ENCODE results near the gene LRRC49.
"Not testable (repeated sequence)": the region's sequence is repeated elsewhere in the genome, so short reads cannot be mapped to it uniquely, and the experiment has no call there.

Gene LRRC49

DNA sequence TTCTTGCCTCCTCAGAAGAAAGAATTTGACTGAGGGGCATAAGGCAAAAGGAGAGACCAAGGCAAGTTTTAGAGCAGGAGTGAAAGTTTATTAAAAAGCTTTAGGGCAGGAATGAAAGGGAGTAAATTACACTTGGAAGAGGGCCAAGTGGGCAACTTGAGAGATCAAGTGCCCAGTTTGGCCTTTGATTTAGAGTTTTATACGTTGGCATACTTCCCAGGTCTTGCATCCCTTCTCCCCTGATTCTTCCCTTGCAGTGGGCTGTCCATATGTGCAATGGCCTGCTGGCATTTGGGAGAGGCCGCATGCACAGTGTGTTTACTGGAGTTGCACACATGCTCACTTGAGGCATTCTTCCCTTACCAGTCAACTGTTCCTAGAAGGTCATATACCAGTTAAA is 50.7 kb downstream of the LRRC49 start:
- not testable (repeated sequence) for H3K4ac ChIP-seq (ENCODE audit: low read depth, low read length); H3K79me1 ChIP-seq (ENCODE audit: low read length); H3K4me3 ChIP-seq (ENCODE audit: low read depth, low read length); H3K36me3 ChIP-seq (ENCODE audit: control insufficient read depth in 1 of 2, insufficient read depth in 2 of 2, low read length in 2 of 2); H2BK12ac ChIP-seq (ENCODE audit: low read length); H4K91ac ChIP-seq (ENCODE audit: low read depth, low read length); DNase-seq; H3K14ac ChIP-seq (ENCODE audit: low read length); H2AFZ ChIP-seq (ENCODE audit: insufficient read depth, low read length, poor library complexity); H3K27ac ChIP-seq (ENCODE audit: low read depth, low read length); H4K12ac ChIP-seq (ENCODE audit: low read depth, low read length); H2BK5ac ChIP-seq (ENCODE audit: low read depth, low read length, poor library complexity); H3K4me1 ChIP-seq (ENCODE audit: control insufficient read depth in 1 of 2, insufficient read depth in 2 of 2, low read length in 2 of 2); H2AK5ac ChIP-seq (ENCODE audit: low read length); H3K27me3 ChIP-seq (ENCODE audit: insufficient read depth, low read length); H3K23ac ChIP-seq (ENCODE audit: low read length); H3K4me2 ChIP-seq (ENCODE audit: low read length); H3K9ac ChIP-seq (ENCODE audit: low read length); H3K9me3 ChIP-seq (ENCODE audit: insufficient read depth, low read depth, low read length); H2BK120ac ChIP-seq (ENCODE audit: insufficient read depth, low read length, poor library complexity); H4K8ac ChIP-seq (ENCODE audit: low read depth, low read length); H3K18ac ChIP-seq (ENCODE audit: low read length); H3K79me2 ChIP-seq (ENCODE audit: control insufficient read depth, insufficient read depth, low read length, poor library complexity)
- WGBS (ENCODE audit: extremely low coverage, insufficient coverage, insufficient read length), result no CpG with 5 or more reads among the region's 2 CpGs

DNA sequence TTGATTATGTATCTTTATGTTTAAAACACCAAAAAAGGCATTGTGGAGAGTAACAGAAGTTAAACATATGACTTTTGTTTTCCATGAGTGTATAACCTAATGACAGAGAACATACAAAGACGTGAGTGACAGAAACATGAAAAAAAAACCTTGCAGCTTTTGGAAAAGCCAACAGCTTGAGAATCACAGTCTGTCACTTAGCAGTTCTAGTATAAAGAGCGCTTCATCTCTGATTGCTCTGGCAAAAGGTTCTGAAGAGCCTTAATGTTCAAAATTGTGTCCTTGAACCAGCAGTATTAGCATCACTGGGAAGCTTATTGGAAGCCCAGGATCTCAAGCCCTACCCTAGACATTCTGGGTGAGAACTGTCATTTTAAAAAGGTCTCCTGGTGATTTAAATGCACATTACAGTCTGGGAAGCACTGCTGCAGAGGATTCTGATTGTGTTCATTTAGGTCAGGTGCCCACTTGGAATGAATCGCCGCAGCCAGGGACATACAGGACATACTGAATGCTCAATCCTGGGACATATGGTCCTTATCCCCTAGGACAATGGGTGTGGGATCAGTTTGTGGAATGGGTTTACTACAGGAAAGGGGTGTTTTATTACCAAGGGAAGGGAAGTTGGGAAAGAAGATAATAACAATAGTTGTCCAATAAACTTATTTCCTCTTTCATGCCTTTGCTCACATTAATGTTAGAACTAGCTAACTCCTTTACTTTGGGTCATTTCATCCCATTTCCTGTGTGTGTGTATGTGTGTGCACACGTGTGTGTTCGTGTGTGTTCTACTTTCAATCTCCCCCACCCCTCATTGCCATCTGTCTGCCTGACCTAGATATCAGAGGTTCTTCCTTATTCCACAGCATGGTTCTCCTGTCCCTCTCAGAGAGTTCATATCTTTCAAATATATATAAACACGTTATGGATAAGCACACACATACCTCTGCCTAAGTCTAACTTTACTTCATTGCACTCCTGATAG is 55.0 kb downstream of the LRRC49 start:
- H3K79me2 ChIP-seq (ENCODE audit: control insufficient read depth, insufficient read depth, low read length, poor library complexity), result no peaks in the 10 kb centered on the region
- no peaks in the 10 kb centered on the region for H3K27me3 ChIP-seq (ENCODE audit: insufficient read depth, low read length)
- no peak overlapping the region for H4K8ac ChIP-seq (ENCODE audit: low read depth, low read length)
- H3K79me1 ChIP-seq (ENCODE audit: low read length), result no peaks in the 10 kb centered on the region
- no peaks in the 10 kb centered on the region for H3K4me1 ChIP-seq (ENCODE audit: control insufficient read depth in 1 of 2, insufficient read depth in 2 of 2, low read length in 2 of 2)
- H3K9ac ChIP-seq (ENCODE audit: low read length), result no peak overlapping the region
- H2AFZ ChIP-seq (ENCODE audit: insufficient read depth, low read length, poor library complexity), result no peak overlapping the region
- no peak overlapping the region for H2BK5ac ChIP-seq (ENCODE audit: low read depth, low read length, poor library complexity)
- no peak overlapping the region for H2AK5ac ChIP-seq (ENCODE audit: low read length)
- H3K36me3 ChIP-seq (ENCODE audit: control insufficient read depth in 1 of 2, insufficient read depth in 2 of 2, low read length in 2 of 2), result no peaks in the 10 kb centered on the region
- H2BK12ac ChIP-seq (ENCODE audit: low read length), result no peak overlapping the region
- no peak overlapping the region for H4K91ac ChIP-seq (ENCODE audit: low read depth, low read length)
- H3K23ac ChIP-seq (ENCODE audit: low read length), result no peak overlapping the region
- DNase-seq, result no peak
- H2BK120ac ChIP-seq (ENCODE audit: insufficient read depth, low read length, poor library complexity), result no peak overlapping the region
- H3K4me2 ChIP-seq (ENCODE audit: low read length), result no peak overlapping the region
- no CpG with 5 or more reads among the region's 7 CpGs for WGBS (ENCODE audit: extremely low coverage, insufficient coverage, insufficient read length)
- no peak overlapping the region for H3K14ac ChIP-seq (ENCODE audit: low read length)
- H3K18ac ChIP-seq (ENCODE audit: low read length), result no peak overlapping the region
- H4K12ac ChIP-seq (ENCODE audit: low read depth, low read length), result no peak overlapping the region
- no peak overlapping the region for H3K4me3 ChIP-seq (ENCODE audit: low read depth, low read length)
- H3K27ac ChIP-seq (ENCODE audit: low read depth, low read length), result no peak overlapping the region
- H3K4ac ChIP-seq (ENCODE audit: low read depth, low read length), result no peak overlapping the region
- H3K9me3 ChIP-seq (ENCODE audit: insufficient read depth, low read depth, low read length), result no peaks in the 10 kb centered on the region

DNA sequence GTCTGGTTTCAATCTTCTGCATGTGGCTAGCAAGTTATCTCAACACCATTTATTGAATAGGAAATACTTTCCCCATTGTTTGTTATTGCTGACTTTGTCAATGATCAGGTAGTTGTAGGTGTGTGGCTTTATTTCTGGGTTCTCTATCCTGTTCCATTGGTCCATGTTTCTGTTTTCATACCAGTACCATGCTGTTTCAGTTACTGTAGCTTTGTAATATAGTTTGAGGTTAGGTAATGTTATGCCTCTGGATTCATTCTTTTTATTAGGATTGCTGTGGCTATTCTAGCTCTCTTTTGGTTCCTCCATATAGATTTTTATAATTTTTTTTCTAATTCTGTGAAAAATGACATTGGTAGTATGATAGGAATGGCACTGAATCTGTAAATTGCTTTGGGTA is 58.3 kb downstream of the LRRC49 start:
- H2BK12ac ChIP-seq (ENCODE audit: low read length), result no peak overlapping the region
- no peak overlapping the region for H3K27ac ChIP-seq (ENCODE audit: low read depth, low read length)
- no peak overlapping the region for H3K18ac ChIP-seq (ENCODE audit: low read length)
- no peaks in the 10 kb centered on the region for H3K9me3 ChIP-seq (ENCODE audit: insufficient read depth, low read depth, low read length)
- H3K4me1 ChIP-seq (ENCODE audit: control insufficient read depth in 1 of 2, insufficient read depth in 2 of 2, low read length in 2 of 2), result no peaks in the 10 kb centered on the region
- H3K4ac ChIP-seq (ENCODE audit: low read depth, low read length), result no peak overlapping the region
- H4K8ac ChIP-seq (ENCODE audit: low read depth, low read length), result no peak overlapping the region
- no peaks in the 10 kb centered on the region for H3K36me3 ChIP-seq (ENCODE audit: control insufficient read depth in 1 of 2, insufficient read depth in 2 of 2, low read length in 2 of 2)
- no peak overlapping the region for H3K4me2 ChIP-seq (ENCODE audit: low read length)
- no peak overlapping the region for H4K91ac ChIP-seq (ENCODE audit: low read depth, low read length)
- H3K9ac ChIP-seq (ENCODE audit: low read length), result no peak overlapping the region
- no peak overlapping the region for H4K12ac ChIP-seq (ENCODE audit: low read depth, low read length)
- H3K79me2 ChIP-seq (ENCODE audit: control insufficient read depth, insufficient read depth, low read length, poor library complexity), result no peaks in the 10 kb centered on the region
- H2AFZ ChIP-seq (ENCODE audit: insufficient read depth, low read length, poor library complexity), result no peak overlapping the region
- H2AK5ac ChIP-seq (ENCODE audit: low read length), result no peak overlapping the region
- no peak overlapping the region for H2BK5ac ChIP-seq (ENCODE audit: low read depth, low read length, poor library complexity)
- no peak overlapping the region for H2BK120ac ChIP-seq (ENCODE audit: insufficient read depth, low read length, poor library complexity)
- no peaks in the 10 kb centered on the region for H3K79me1 ChIP-seq (ENCODE audit: low read length)
- H3K23ac ChIP-seq (ENCODE audit: low read length), result no peak overlapping the region
- H3K14ac ChIP-seq (ENCODE audit: low read length), result no peak overlapping the region
- no peak overlapping the region for H3K4me3 ChIP-seq (ENCODE audit: low read depth, low read length)
- no peak for DNase-seq
- H3K27me3 ChIP-seq (ENCODE audit: insufficient read depth, low read length), result no peaks in the 10 kb centered on the region

DNA sequence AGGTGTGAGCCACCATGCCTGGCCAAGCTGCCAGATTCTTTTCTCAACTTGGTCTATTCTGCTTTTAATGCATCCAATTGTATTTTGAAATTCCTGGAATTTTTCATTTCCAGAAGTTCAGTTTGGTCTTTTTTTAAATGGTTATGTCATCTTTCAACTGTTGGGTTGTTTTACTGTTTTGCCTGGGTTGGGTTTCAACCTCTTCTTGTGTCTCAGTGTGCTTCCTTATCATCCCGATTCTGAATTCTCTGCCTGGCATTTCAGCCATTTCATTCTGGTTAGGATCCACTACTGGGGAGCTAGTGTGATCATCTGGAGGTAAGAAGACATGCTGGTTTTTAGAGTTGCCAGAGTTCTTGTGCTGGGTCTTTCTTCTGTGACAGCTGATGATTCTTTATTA is 61.5 kb downstream of the LRRC49 start:
- no peaks in the 10 kb centered on the region for H3K27me3 ChIP-seq (ENCODE audit: insufficient read depth, low read length)

More for the DNA sequence above, 61.5 kb downstream of the LRRC49 start:
- Histone ChIP-seq H4K8ac (ENCODE audit: low read depth, low read length) (no peak overlapping the region), H3K4ac (ENCODE audit: low read depth, low read length) (no peak overlapping the region), H2BK12ac (ENCODE audit: low read length) (no peak overlapping the region), H3K23ac (ENCODE audit: low read length) (no peak overlapping the region), H3K14ac (ENCODE audit: low read length) (no peak overlapping the region), H4K12ac (ENCODE audit: low read depth, low read length) (no peak overlapping the region), H2AFZ (ENCODE audit: insufficient read depth, low read length, poor library complexity) (no peak overlapping the region), H3K79me1 (ENCODE audit: low read length) (no peaks in the 10 kb centered on the region), H3K27ac (ENCODE audit: low read depth, low read length) (no peak overlapping the region), H3K9me3 (ENCODE audit: insufficient read depth, low read depth, low read length) (no peaks in the 10 kb centered on the region), H3K4me2 (ENCODE audit: low read length) (no peak overlapping the region), H3K79me2 (ENCODE audit: control insufficient read depth, insufficient read depth, low read length, poor library complexity) (no peaks in the 10 kb centered on the region), H2AK5ac (ENCODE audit: low read length) (no peak overlapping the region), H3K4me1 (ENCODE audit: control insufficient read depth in 1 of 2, insufficient read depth in 2 of 2, low read length in 2 of 2) (no peaks in the 10 kb centered on the region), H3K9ac (ENCODE audit: low read length) (no peak overlapping the region), H3K36me3 (ENCODE audit: control insufficient read depth in 1 of 2, insufficient read depth in 2 of 2, low read length in 2 of 2) (no peaks in the 10 kb centered on the region), H2BK5ac (ENCODE audit: low read depth, low read length, poor library complexity) (no peak overlapping the region), H2BK120ac (ENCODE audit: insufficient read depth, low read length, poor library complexity) (no peak overlapping the region), H4K91ac (ENCODE audit: low read depth, low read length) (no peak overlapping the region), H3K18ac (ENCODE audit: low read length) (no peak overlapping the region), H3K4me3 (ENCODE audit: low read depth, low read length) (no peak overlapping the region)
- no peak for DNase-seq
- no CpG with 5 or more reads among the region's 1 CpG for WGBS (ENCODE audit: extremely low coverage, insufficient coverage, insufficient read length)

All from trophoblast cell (in vitro differentiated cells and primary cell).